Measurements from ENCODE around the gene SEC16B. TPM values are rescaled to one million over a fixed set of nuclear protein-coding genes. Genes with fewer than 3 reads are reported as not detected.
"Not testable (repeated sequence)": the region's sequence is repeated elsewhere in the genome, so short reads cannot be mapped to it uniquely, and the experiment has no call there.

The SEC16B gene
- total RNA-seq, 1 donor from 2014 or later = 1.9 TPM

- no peak for DNase-seq
- Histone ChIP-seq H3K36me3 (no peaks in the 10 kb centered on the region), H3K27me3 (ENCODE audit: low read depth) (no peaks in the 10 kb centered on the region), H3K27ac (replicated peaks) (peak overlapping the region; percentile 79), H3K4me1 (peaks cover 51% of the 10 kb centered on the region), H3K9me3 (replicated peaks) (no peaks in the 10 kb centered on the region), H3K4me3 (no peak overlapping the region)
- intact Hi-C loops (cut with micrococcal nuclease) = no loop called here
- TF ChIP-seq CTCF (IDR thresholded peaks at IDR 0.05; ENCODE audit: borderline replicate concordance) = no peak
Measured at GRCh38 chr1:177998696-177999631, 29.1 kb upstream of the SEC16B start.

- no peak overlapping the region for H3K4me3 ChIP-seq
- H3K27ac ChIP-seq (replicated peaks) = peak overlapping the region; percentile 79
- peaks cover 10% of the 10 kb centered on the region for H3K36me3 ChIP-seq
- DNase-seq = no peak
- H3K27me3 ChIP-seq (ENCODE audit: low read depth) = no peaks in the 10 kb centered on the region
- TF ChIP-seq CTCF (IDR thresholded peaks at IDR 0.05; ENCODE audit: borderline replicate concordance) = no peak
- intact Hi-C loops (cut with micrococcal nuclease) = no loop called here
- H3K9me3 ChIP-seq (replicated peaks) = no peaks in the 10 kb centered on the region
- H3K4me1 ChIP-seq = peaks cover 49% of the 10 kb centered on the region
Measured at GRCh38 chr1:177996957-177997356, 27.1 kb upstream of the SEC16B start.

GRCh38 chr1:177995369-177995768, 25.5 kb upstream of the SEC16B start:
- H3K9me3 ChIP-seq (replicated peaks) = peaks cover 12% of the 10 kb centered on the region
- intact Hi-C loops (cut with micrococcal nuclease) = no loop called here
- H3K27me3 ChIP-seq (ENCODE audit: low read depth) = no peaks in the 10 kb centered on the region
- no peak for DNase-seq
- no peak overlapping the region for H3K4me3 ChIP-seq
- no peak overlapping the region for H3K27ac ChIP-seq (replicated peaks)
- no peak for TF ChIP-seq CTCF (IDR thresholded peaks at IDR 0.05; ENCODE audit: borderline replicate concordance)
- H3K4me1 ChIP-seq = peaks cover 45% of the 10 kb centered on the region
- peaks cover 19% of the 10 kb centered on the region for H3K36me3 ChIP-seq

GRCh38 chr1:177986281-177986680, 16.4 kb upstream of the SEC16B start:
- H3K27ac ChIP-seq (replicated peaks); H3K4me3 ChIP-seq; H3K27me3 ChIP-seq (ENCODE audit: low read depth); intact Hi-C loops (cut with micrococcal nuclease); DNase-seq: not testable (repeated sequence)
- Histone ChIP-seq H3K36me3 (peaks cover 17% of the 10 kb centered on the region), H3K4me1 (peaks cover 22% of the 10 kb centered on the region), H3K9me3 (replicated peaks) (peaks cover 20% of the 10 kb centered on the region)

GRCh38 chr1:177984761-177985160, 14.9 kb upstream of the SEC16B start:
- no peak for TF ChIP-seq CTCF (IDR thresholded peaks at IDR 0.05; ENCODE audit: borderline replicate concordance)
- intact Hi-C loops (cut with micrococcal nuclease) = no loop called here
- peaks cover 6% of the 10 kb centered on the region for H3K9me3 ChIP-seq (replicated peaks)
- H3K27ac ChIP-seq (replicated peaks) = no peak overlapping the region
- no peak overlapping the region for H3K4me3 ChIP-seq
- DNase-seq = no peak
- peaks cover 23% of the 10 kb centered on the region for H3K4me1 ChIP-seq
- H3K36me3 ChIP-seq = peaks cover 4% of the 10 kb centered on the region
- H3K27me3 ChIP-seq (ENCODE audit: low read depth) = no peaks in the 10 kb centered on the region

- H3K27ac ChIP-seq (replicated peaks) = peak overlapping the region; percentile 44
- H3K9me3 ChIP-seq (replicated peaks) = no peaks in the 10 kb centered on the region
- DNase-seq = peak; percentile 28
- peak overlapping the region; percentile 13 for H3K4me3 ChIP-seq
- intact Hi-C loops (cut with micrococcal nuclease) = no loop called here
- peaks cover 29% of the 10 kb centered on the region for H3K4me1 ChIP-seq
- H3K36me3 ChIP-seq = no peaks in the 10 kb centered on the region
- no peaks in the 10 kb centered on the region for H3K27me3 ChIP-seq (ENCODE audit: low read depth)
- no peak for TF ChIP-seq CTCF (IDR thresholded peaks at IDR 0.05; ENCODE audit: borderline replicate concordance)
Measured at GRCh38 chr1:177984136-177984525, 14.3 kb upstream of the SEC16B start.

All from left ventricle myocardium inferior (tissue), 1 donor.